ENCODE data around the gene OR10G3. TPM values are rescaled to one million over a fixed set of nuclear protein-coding genes. Genes with fewer than 3 reads are reported as not detected.

OR10G3 gene
- polyA plus RNA-seq, 4 donors, result 0.06 TPM; not detected in 3

DNA sequence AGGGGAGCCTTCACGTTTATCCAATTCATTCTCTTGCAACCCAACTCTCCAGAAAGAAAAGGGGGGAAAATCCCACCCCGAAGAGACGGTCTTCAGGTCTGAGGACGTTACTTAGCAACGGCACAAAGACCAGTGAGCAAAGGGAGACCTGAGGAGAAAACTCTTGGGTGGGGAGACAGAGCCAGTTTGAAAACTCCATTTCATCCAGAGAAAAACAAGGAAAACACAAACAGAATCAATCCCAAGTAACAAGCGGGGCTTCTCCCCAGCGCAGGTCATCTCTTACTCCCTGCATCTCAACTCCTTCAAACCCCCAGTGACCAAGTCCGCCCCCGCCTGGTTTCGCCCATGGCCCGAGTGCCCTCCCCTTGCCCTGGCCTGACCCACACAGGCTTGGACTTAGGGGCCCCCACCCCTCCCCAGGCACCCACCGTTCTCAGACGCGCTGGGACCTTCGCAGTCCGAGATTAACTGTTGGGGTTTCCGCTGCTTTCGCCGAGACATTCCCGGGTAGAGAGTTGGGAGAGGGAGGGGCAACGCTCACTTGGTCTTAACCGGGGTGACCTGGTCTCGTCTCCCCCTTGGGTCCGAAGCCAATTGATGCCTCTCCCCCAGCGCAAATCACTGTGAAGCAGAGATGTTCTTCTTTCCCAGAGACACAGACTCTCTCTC, 43.3 kb downstream of the OR10G3 start:
- DNase-seq (ENCODE audit: low read depth in 4 of 4, low spot score in 2 of 4), result no peak

DNA sequence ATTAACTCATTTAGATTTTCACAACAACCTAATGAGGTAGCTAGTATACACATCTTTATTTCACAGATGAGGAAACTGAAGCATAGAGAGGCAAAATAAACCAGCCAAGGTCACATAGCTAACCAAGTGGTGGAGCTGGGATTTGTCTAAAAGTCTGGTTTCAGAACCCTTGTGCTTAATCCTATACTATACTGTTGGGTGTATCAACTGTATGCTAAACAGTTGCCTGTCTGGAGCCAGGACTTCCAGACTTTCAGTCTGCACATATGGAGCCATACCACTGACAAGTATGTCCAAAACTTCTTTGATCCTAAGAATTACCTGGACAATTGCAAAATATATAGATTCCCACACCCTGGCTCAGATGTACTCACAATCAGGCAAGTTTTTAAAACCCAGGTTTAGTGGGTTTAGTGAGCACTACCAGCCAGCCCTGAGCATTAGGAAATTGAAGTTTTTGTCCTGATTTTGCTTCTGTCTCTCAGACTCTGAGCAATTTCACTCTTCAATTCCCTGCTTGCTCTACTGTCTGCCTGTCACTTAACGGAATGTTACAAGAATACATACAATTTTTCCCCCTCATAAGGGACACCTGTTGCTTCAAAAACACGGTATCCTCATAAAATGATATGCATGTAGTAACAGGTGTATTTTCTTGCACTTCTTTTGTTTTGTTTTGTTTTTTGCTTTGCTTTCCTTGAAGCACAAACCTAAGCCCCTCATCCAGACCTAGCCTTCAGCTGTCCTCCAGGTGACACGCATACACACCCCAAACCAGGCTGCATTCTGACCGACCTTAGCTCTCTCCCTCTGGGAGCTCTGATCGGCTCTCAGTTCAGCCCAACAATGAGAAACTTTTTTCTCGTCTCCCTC, 44.1 kb downstream of the OR10G3 start:
- no peak for DNase-seq (ENCODE audit: low read depth in 4 of 4, low spot score in 2 of 4)

DNA sequence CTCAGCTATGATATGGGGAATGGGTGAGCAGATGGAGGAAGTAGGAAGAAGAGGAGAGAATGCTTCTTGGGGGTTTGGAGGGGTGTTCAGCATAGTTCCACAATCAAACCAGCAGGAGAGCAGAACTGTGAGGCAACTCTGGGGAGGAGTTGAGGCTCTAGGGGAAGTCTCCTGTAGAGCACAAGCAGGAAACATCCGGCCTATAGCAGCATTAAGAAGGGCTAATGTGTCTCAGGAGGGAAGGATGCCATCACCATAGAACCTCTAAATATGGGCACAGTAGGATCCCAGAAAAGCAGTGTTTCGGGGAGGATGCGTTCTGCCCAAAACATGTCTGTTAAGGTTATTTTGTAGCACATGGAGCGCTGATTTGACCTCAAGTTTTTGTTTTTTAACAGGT, 45.3 kb downstream of the OR10G3 start:
- DNase-seq (ENCODE audit: low read depth in 4 of 4, low spot score in 2 of 4), result no peak

DNA sequence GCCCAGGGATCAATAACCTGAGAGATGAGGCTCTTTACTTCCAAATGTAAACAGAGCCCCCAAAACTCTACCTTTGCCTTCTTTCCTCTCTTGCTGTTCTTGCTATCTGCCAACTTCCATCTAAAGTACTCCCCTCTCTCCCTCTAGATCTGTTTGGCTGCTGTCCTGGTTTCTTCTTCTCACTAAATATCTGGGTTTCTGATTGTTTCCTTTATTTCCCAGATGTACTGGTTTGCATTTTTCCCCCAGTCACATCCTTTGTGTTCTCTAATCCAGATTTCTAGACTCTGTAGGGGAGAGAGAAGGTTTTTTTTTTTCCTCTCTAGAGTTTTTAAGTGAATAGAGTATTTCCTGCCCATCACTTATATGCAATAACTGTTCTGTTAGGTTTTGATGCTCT, 46.6 kb downstream of the OR10G3 start:
- DNase-seq (ENCODE audit: low read depth in 4 of 4, low spot score in 2 of 4), result no peak

- DNase-seq (ENCODE audit: low read depth in 4 of 4, low spot score in 2 of 4), result no peak
These were observed 50.4 kb downstream of the OR10G3 start for GRCh38 chr14:21529515-21529914.

- no peak for DNase-seq (ENCODE audit: low read depth in 4 of 4, low spot score in 2 of 4)
These were observed 51.2 kb downstream of the OR10G3 start for GRCh38 chr14:21528381-21529348.

DNA sequence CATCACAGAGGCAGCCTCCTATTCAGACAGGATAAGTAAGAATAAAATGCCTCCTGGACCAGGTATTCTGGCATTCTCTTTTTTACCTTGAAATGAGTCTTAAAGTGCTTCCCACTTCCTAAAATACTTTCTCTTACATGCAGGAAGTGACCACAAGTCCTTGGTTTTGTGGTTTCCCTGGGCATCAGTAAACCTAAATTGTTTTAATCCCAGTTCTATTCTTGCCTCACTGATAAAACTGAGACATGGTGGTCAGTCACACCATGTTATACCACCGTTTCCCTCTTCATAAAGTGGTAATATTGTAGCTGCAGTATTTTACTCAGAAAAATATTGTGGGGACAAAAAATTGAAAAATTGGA, 52.6 kb downstream of the OR10G3 start:
- DNase-seq (ENCODE audit: low read depth in 4 of 4, low spot score in 2 of 4), result no peak

DNA sequence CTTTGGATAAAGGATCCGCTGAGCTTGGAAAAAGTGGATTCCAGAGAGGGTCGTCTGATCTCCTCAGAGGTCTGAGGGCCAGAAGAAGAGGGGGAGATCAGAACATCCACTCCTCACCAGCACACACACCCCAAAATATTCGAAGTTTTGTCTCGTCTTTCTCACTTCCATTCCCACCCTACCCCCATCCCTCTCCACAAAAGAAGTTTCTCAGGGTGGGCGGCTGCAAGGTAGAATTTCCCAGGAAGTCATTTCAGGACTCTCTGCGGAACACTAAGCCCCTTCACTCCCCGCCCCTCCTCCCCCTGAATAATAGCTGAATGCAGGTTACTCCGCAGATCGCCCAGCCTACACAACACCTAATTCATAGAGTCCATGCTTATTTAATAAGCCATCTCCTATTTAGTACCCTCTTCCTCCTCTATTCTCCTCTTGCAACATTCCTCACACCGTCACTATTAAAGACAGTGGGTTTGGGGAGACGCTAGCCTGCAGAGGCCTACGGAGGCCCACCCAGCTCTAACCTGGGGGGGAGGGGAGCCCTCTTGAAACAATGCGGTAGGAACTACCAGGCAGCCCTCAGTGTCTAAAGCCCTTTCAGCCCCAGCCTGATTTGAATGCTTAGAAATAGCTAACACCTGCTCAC, 53.1 kb downstream of the OR10G3 start:
- DNase-seq (ENCODE audit: low read depth in 4 of 4, low spot score in 2 of 4), result peak in 1 of 4 donors; percentile 56

DNA sequence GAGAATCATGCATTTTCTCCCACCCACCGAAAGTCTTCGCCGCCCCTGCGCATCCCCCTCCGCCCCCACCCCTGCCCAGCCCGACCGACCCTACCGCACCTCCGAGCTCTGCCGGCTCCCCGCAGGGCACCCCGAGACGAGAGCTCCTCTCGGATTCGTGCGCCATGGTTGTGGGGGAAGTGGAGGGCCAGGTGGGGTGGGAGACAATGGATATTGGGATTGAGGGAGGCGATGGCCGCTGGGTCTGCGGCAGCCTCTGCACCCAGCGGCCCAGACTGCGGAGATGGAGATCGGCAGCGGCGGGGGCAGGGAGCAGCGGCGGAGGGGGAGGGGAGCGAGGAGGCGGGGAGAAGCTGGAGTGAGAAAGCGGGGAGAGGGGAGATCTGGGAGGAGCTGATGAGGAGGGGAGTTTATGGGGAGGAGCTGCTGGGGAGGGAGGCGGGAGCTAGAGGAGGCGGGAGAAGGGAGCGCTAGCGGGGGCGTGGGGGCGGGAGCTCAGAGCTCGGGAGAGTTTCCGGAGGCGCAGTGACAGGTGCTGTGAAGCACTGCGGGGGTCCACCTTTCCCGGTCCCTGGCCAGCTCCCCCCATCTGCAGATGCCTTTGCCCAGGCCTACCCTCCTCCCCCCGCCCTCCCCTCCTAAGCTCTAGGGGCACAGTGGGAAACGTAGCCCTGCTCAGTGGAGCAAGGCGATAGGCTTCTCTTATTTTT, 53.8 kb downstream of the OR10G3 start, which contains the start of gene SALL2:
SALL2 (minus strand) TSS at position 385 of the 710 bp plus-strand sequence; CDS start at position 166, 219 bp downstream.
- peak in 2 of 4 donors; percentile 85 to 88 for DNase-seq (ENCODE audit: low read depth in 4 of 4, low spot score in 2 of 4)

DNA sequence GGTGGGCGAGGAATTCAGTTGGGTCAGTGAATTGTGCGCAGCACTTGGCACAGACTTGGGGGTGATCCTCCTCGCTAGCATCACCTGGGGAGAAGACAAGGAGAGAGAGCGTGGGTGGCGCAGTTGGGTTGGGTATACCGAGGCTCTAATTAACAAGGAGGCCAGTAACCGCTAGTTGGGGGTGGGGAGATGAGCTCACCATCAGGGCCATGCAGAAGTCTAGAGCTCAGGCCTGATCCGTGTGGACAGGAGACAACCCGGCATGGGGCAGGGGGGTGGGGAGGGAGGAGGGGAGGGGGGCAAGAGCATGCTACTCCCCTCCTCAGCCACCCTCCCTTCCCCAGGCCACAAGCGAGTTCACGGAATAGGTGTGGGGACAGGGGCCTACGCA, 54.3 kb downstream of the OR10G3 start:
- peak in 1 of 4 donors; percentile 32 for DNase-seq (ENCODE audit: low read depth in 4 of 4, low spot score in 2 of 4)

- no peak for DNase-seq (ENCODE audit: low read depth in 4 of 4, low spot score in 2 of 4)
These were observed 55.0 kb downstream of the OR10G3 start for GRCh38 chr14:21524575-21525490.

DNA sequence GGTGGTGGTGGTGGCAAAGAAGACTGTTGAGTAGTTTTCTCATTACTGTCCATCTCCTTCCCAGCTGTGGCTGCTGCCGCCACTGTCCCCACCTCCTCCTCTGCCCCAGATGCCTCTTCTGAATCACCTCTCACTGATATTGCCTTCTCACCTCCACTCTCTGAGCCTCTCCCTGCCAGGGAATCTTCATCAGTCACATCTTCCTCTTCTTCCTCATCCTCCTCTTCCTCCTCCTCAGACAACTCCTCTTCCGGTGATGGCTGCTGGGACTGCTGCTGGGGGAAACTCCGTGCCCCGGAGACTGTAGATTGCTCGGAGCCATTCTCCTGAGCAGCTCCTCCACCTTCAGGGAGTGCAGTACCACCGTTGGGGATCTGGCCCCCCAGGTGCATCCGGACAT, 56.7 kb downstream of the OR10G3 start:
- DNase-seq (ENCODE audit: low read depth in 4 of 4, low spot score in 2 of 4), result no peak

GRCh38 chr14:21521501-21521900, 58.4 kb downstream of the OR10G3 start:
- no peak for DNase-seq (ENCODE audit: low read depth in 4 of 4, low spot score in 2 of 4)

- DNase-seq (ENCODE audit: low read depth in 4 of 4, low spot score in 2 of 4), result no peak
These were observed 59.1 kb downstream of the OR10G3 start for GRCh38 chr14:21520767-21521166.

DNA sequence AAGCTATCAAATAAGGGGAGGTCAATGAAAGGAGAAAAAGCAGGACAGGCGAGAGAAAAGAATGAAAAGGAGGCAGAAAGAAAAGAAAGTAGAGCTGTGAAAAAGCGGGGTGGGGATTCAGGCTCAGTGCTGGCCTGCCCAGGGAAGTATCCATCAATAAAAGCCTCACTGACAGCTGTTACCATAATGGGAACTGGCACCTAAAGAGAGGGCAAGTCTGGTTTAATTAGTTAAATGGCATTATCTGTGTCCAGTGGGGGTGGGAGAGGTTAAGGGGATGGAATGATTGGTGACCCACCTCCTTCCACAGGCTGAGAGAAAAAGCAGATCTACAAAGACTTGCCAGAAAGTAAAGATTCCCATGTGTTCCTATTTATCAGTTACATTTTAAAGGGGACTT, 61.2 kb downstream of the OR10G3 start:
- DNase-seq (ENCODE audit: low read depth in 4 of 4, low spot score in 2 of 4), result no peak

Data from left renal cortex interstitium (tissue), 4 donors.